ENCODE data around the gene CCDC183.

The CCDC183 gene

DNA sequence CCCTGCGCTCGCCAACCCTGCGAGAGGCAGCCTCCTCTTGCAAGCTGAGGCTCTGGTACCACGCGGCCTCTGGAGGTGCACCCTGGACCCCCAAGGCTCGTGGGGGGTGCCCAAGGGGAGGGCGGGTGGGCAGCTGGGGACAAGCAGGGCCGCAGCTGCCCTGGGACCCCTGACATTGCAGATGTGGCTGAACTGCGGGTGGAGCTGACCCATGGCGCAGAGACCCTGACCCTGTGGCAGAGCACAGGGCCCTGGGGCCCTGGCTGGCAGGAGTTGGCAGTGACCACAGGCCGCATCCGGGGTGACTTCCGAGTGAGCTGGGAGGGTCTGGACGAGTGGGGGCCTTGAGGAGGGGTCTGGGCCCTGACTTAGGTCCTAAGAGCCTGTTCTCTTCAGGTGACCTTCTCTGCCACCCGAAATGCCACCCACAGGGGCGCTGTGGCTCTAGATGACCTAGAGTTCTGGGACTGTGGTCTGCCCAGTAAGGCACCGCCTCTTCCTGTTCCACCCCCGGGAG, 57.5 kb downstream of the CCDC183 start:
- Histone ChIP-seq H3K4me3 (ENCODE audit: low read length) (no peak overlapping the region), H3K9ac (ENCODE audit: low read length) (no peak overlapping the region), H3K9me3 (ENCODE audit: control insufficient read depth, low read depth, low read length) (no peaks in the 10 kb centered on the region), H3K27me3 (ENCODE audit: control insufficient read depth, insufficient read depth, low read length) (no peaks in the 10 kb centered on the region), H3K4me1 (ENCODE audit: control insufficient read depth, low read depth, low read length) (peaks cover 6% of the 10 kb centered on the region), H3K27ac (ENCODE audit: low read length) (no peak overlapping the region), H3K36me3 (ENCODE audit: control insufficient read depth, low read depth, low read length) (peaks cover 4% of the 10 kb centered on the region)

DNA sequence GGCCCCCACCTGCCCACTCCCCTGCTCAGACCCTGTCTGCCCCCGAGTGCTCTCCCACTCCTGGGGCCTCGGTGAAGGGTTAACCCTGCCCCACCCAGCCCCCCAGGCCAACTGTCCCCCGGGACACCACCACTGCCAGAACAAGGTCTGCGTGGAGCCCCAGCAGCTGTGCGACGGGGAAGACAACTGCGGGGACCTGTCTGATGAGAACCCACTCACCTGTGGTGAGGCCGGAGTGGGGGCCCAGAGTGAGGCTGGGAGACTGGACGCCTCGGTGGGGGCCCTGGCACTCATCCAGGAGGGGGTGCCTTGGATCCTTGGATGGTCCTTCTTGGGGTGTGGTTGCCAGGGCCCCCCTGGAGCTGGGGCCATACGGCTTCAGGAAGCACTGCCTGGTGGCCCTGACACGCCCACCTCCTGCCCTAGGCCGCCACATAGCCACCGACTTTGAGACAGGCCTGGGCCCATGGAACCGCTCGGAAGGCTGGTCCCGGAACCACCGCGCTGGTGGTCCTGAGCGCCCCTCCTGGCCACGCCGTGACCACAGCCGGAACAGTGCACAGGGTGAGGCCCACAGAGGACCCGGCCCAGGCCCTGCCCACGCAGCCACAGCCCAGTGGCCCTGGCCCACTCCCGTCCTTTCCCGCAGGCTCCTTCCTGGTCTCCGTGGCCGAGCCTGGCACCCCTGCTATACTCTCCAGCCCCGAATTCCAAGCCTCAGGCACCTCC, 58.1 kb downstream of the CCDC183 start:
- no peak overlapping the region for H3K4me3 ChIP-seq (ENCODE audit: low read length)
- no peak overlapping the region for H3K27ac ChIP-seq (ENCODE audit: low read length)
- H3K27me3 ChIP-seq (ENCODE audit: control insufficient read depth, insufficient read depth, low read length): no peaks in the 10 kb centered on the region
- H3K4me1 ChIP-seq (ENCODE audit: control insufficient read depth, low read depth, low read length): peaks cover 6% of the 10 kb centered on the region
- no peak overlapping the region for H3K9ac ChIP-seq (ENCODE audit: low read length)
- peaks cover 4% of the 10 kb centered on the region for H3K36me3 ChIP-seq (ENCODE audit: control insufficient read depth, low read depth, low read length)
- H3K9me3 ChIP-seq (ENCODE audit: control insufficient read depth, low read depth, low read length): no peaks in the 10 kb centered on the region

DNA sequence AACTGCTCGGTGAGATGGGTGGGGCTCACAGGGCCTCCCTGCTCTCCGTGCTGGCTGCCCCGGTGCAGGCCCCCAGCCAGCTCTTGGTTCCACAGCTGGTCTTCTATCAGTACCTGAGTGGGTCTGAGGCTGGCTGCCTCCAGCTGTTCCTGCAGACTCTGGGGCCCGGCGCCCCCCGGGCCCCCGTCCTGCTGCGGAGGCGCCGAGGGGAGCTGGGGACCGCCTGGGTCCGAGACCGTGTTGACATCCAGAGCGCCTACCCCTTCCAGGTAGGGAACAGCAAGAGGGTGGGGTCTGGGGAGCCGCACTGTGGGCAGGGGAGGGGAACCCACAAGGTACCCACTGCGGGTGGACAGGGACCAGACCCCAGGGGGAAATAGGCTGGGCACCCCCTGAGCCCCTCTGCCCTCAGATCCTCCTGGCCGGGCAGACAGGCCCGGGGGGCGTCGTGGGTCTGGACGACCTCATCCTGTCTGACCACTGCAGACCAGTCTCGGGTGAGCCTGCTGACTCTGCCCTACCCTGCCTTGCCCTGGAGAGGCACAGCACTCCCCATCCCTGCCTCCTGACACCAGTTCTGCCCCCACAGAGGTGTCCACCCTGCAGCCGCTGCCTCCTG, 58.8 kb downstream of the CCDC183 start:
- Histone ChIP-seq H3K9ac (ENCODE audit: low read length) (no peak overlapping the region), H3K27ac (ENCODE audit: low read length) (no peak overlapping the region), H3K36me3 (ENCODE audit: control insufficient read depth, low read depth, low read length) (peaks cover 4% of the 10 kb centered on the region), H3K4me1 (ENCODE audit: control insufficient read depth, low read depth, low read length) (peaks cover 3% of the 10 kb centered on the region), H3K4me3 (ENCODE audit: low read length) (no peak overlapping the region), H3K9me3 (ENCODE audit: control insufficient read depth, low read depth, low read length) (no peaks in the 10 kb centered on the region), H3K27me3 (ENCODE audit: control insufficient read depth, insufficient read depth, low read length) (no peaks in the 10 kb centered on the region)

DNA sequence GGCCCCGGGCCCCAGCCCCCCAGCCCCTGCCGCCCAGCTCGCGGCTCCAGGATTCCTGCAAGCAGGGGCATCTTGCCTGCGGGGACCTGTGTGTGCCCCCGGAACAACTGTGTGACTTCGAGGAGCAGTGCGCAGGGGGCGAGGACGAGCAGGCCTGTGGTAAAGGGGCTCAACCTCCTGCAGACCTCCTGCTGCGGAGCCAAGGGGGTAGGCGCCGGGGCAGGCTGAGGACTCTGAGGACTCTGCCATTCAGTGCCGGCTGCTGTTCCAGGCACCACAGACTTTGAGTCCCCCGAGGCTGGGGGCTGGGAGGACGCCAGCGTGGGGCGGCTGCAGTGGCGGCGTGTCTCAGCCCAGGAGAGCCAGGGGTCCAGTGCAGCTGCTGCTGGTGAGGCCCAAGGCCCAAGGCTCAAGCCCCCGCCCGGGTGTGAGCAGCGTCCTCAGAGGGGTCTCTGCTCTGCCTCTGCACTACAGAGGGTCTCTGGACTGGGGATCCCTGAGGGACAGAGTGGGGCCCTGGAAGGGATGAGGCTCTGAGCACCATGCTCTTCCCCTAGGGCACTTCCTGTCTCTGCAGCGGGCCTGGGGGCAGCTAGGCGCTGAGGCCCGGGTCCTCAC, 59.4 kb downstream of the CCDC183 start:
- Histone ChIP-seq H3K9me3 (ENCODE audit: control insufficient read depth, low read depth, low read length) (no peaks in the 10 kb centered on the region), H3K27me3 (ENCODE audit: control insufficient read depth, insufficient read depth, low read length) (no peaks in the 10 kb centered on the region), H3K27ac (ENCODE audit: low read length) (no peak overlapping the region), H3K4me3 (ENCODE audit: low read length) (no peak overlapping the region), H3K36me3 (ENCODE audit: control insufficient read depth, low read depth, low read length) (peaks cover 3% of the 10 kb centered on the region), H3K9ac (ENCODE audit: low read length) (no peak overlapping the region), H3K4me1 (ENCODE audit: control insufficient read depth, low read depth, low read length) (no peaks in the 10 kb centered on the region)

DNA sequence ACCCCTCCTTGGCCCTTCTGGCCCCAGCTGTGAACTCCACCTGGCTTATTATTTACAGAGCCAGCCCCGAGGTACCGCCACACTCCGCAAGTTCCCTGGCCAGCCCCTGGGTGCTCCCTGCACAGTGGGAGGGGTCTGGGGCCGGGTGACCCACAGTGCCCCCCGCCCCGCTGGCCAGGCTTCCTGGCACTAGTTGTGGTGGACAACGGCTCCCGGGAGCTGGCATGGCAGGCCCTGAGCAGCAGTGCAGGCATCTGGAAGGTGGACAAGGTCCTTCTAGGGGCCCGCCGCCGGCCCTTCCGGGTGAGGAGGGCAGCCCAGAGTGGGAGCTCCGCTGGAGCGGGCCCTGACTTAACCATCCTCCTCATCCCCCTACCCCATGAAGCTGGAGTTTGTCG, 59.9 kb downstream of the CCDC183 start:
- no peak overlapping the region for H3K9ac ChIP-seq (ENCODE audit: low read length)
- H3K27me3 ChIP-seq (ENCODE audit: control insufficient read depth, insufficient read depth, low read length): no peaks in the 10 kb centered on the region
- no peak overlapping the region for H3K27ac ChIP-seq (ENCODE audit: low read length)
- no peaks in the 10 kb centered on the region for H3K9me3 ChIP-seq (ENCODE audit: control insufficient read depth, low read depth, low read length)
- H3K4me1 ChIP-seq (ENCODE audit: control insufficient read depth, low read depth, low read length): no peaks in the 10 kb centered on the region
- no peak overlapping the region for H3K4me3 ChIP-seq (ENCODE audit: low read length)
- peaks cover 4% of the 10 kb centered on the region for H3K36me3 ChIP-seq (ENCODE audit: control insufficient read depth, low read depth, low read length)

DNA sequence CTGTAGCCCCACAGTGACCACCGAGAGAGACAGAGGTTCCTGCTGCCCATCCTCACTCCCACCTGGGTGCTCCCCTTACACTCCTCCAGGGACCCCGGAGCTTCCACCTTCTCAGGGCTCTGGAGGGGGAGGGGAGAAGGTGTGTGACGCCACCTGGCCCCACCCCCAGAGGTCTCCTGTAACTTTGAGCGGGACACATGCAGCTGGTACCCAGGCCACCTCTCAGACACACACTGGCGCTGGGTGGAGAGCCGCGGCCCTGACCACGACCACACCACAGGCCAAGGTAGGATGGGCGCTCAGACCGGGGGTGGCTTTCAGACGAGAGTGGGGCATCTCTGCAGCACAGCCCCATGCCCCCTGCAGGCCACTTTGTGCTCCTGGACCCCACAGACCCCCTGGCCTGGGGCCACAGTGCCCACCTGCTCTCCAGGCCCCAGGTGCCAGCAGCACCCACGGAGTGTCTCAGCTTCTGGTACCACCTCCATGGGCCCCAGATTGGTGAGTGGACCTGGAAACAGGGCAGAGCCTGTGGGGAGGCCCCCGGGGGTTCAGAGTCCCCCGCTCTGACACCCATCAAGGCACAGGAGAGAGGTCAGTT, 60.5 kb downstream of the CCDC183 start:
- no peak overlapping the region for H3K9ac ChIP-seq (ENCODE audit: low read length)
- H3K4me1 ChIP-seq (ENCODE audit: control insufficient read depth, low read depth, low read length): no peaks in the 10 kb centered on the region
- H3K27ac ChIP-seq (ENCODE audit: low read length): no peak overlapping the region

DNA sequence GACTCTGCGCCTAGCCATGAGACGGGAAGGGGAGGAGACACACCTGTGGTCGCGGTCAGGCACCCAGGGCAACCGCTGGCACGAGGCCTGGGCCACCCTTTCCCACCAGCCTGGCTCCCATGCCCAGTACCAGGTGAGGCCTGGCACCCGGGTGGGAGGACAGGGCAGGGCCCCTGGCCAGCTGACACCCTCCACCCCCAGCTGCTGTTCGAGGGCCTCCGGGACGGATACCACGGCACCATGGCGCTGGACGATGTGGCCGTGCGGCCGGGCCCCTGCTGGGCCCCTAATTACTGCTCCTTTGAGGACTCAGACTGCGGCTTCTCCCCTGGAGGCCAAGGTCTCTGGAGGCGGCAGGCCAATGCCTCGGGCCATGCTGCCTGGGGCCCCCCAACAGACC, 61.0 kb downstream of the CCDC183 start:
- Histone ChIP-seq H3K4me1 (ENCODE audit: control insufficient read depth, low read depth, low read length) (no peaks in the 10 kb centered on the region), H3K9me3 (ENCODE audit: control insufficient read depth, low read depth, low read length) (no peaks in the 10 kb centered on the region), H3K4me3 (ENCODE audit: low read length) (no peak overlapping the region), H3K9ac (ENCODE audit: low read length) (no peak overlapping the region), H3K36me3 (ENCODE audit: control insufficient read depth, low read depth, low read length) (peaks cover 15% of the 10 kb centered on the region), H3K27me3 (ENCODE audit: control insufficient read depth, insufficient read depth, low read length) (no peaks in the 10 kb centered on the region), H3K27ac (ENCODE audit: low read length) (no peak overlapping the region)

More for the DNA sequence above, 60.5 kb downstream of the CCDC183 start:
- Histone ChIP-seq H3K27me3 (ENCODE audit: control insufficient read depth, insufficient read depth, low read length) (no peaks in the 10 kb centered on the region), H3K9me3 (ENCODE audit: control insufficient read depth, low read depth, low read length) (no peaks in the 10 kb centered on the region), H3K4me3 (ENCODE audit: low read length) (no peak overlapping the region), H3K36me3 (ENCODE audit: control insufficient read depth, low read depth, low read length) (peaks cover 10% of the 10 kb centered on the region)

Measured in iPS-18a (cell line).